AG10803 (cell line): ENCODE results near the gene GRIN2A.

ENCODE experiments used
- DNase-seq: peaks from one replicate; pipeline ENCODE4 v3.0.0; 2010; ENCODE audit warnings: low read depth
- H3K4me3 ChIP-seq: 2 replicates; pipeline ENCODE4 v1.5.1; 2011; ENCODE audit warnings: mild to moderate bottlenecking, low read length, control low read depth
- CTCF ChIP-seq: conservative IDR thresholded peaks from 2 replicates; pipeline ENCODE4 v1.5.1; 2011; ENCODE audit warnings: mild to moderate bottlenecking, low read length, control low read depth, inconsistent platforms

Gene GRIN2A

GRCh38 chr16:9801651-9802050 lies 380.6 kb downstream of the GRIN2A start:
- no peak for TF ChIP-seq CTCF
- H3K4me3 ChIP-seq, result no peak overlapping the region
- DNase-seq, result no peak

GRCh38 chr16:9800186-9800738 lies 382.0 kb downstream of the GRIN2A start:
- DNase-seq, result peak; percentile 28

GRCh38 chr16:9798952-9799580 lies 383.2 kb downstream of the GRIN2A start:
- no peak for TF ChIP-seq CTCF

More at GRCh38 chr16:9800186-9800738, 382.0 kb downstream of the GRIN2A start:
- no peak overlapping the region for H3K4me3 ChIP-seq
- TF ChIP-seq CTCF, result no peak

GRCh38 chr16:9798474-9798873 lies 383.8 kb downstream of the GRIN2A start:
- TF ChIP-seq CTCF, result no peak
- no peak overlapping the region for H3K4me3 ChIP-seq
- no peak for DNase-seq

More at GRCh38 chr16:9798952-9799580, 383.2 kb downstream of the GRIN2A start:
- H3K4me3 ChIP-seq, result no peak overlapping the region
- DNase-seq, result no peak

GRCh38 chr16:9797306-9797705 lies 384.9 kb downstream of the GRIN2A start:
- peak; percentile 35 for DNase-seq
- TF ChIP-seq CTCF, result no peak
- no peak overlapping the region for H3K4me3 ChIP-seq

- no peak overlapping the region for H3K4me3 ChIP-seq
- no peak for DNase-seq
- TF ChIP-seq CTCF, result no peak
Observed at GRCh38 chr16:9793623-9794022, 388.6 kb downstream of the GRIN2A start.

- no peak for DNase-seq
- no peak for TF ChIP-seq CTCF
- no peak overlapping the region for H3K4me3 ChIP-seq
Observed at GRCh38 chr16:9791556-9791955, 390.7 kb downstream of the GRIN2A start.
